Body of pancreas (tissue), 4 donors: Measurements from ENCODE around the gene FAM162B.

ENCODE experiments used
- CTCF ChIP-seq, 7 experiments: fragments of 450-650 bp in 4 of 7; fragments of 200-600 bp in 3 of 7; sonication (generic) in 3 of 7; IDR thresholded peaks; one replicate each; pipeline ENCODE4 v1.5.1; 2016 to 2019; ENCODE audit warnings: antibody characterized with exemption in 7 of 7
- POLR2A ChIP-seq, 3 donors: fragments of 450-650 bp; IDR thresholded peaks; one replicate each; pipeline ENCODE4 v1.6.1; 2016; ENCODE audit warnings: antibody characterized with exemption in 3 of 3, mild to moderate bottlenecking in 2 of 3

- TF ChIP-seq CTCF (IDR thresholded peaks at IDR 0.05) (peak; percentile 28 to 56 (median 47)), POLR2A (IDR thresholded peaks at IDR 0.05) (no peak)
These were observed 14.2 kb upstream of the FAM162B start for GRCh38 chr6:116779573-116780164.
